Activated naive CD8-positive, alpha-beta T cell treated with anti-CD3 and anti-CD28 coated beads for 36 hours (primary cell): ENCODE measurements around the gene ARMC9. TPM values are rescaled to one million over a fixed set of nuclear protein-coding genes. Genes with fewer than 3 reads are reported as not detected.

ENCODE experiments used
- DNase-seq: peaks from one replicate; pipeline ENCODE4 v3.0.0; 2021
- H3K27ac Mint-ChIP-seq: one replicate; pipeline ENCODE4 v1.8.0; 2022; ENCODE audit warnings: mild to moderate bottlenecking, moderate library complexity, mixed read lengths
- H3K27me3 Mint-ChIP-seq: one replicate; pipeline ENCODE4 v1.8.0; 2022; ENCODE audit warnings: mild to moderate bottlenecking, mixed read lengths
- H3K36me3 Mint-ChIP-seq: one replicate; pipeline ENCODE4 v1.8.0; 2021; ENCODE audit warnings: mild to moderate bottlenecking, mixed read lengths
- H3K4me1 Mint-ChIP-seq: one replicate; pipeline ENCODE4 v1.8.0; 2021; ENCODE audit warnings: mixed read lengths
- H3K4me3 Mint-ChIP-seq: one replicate; pipeline ENCODE4 v1.8.0; 2022; ENCODE audit warnings: mild to moderate bottlenecking, moderate library complexity, mixed read lengths
- H3K9me3 Mint-ChIP-seq: one replicate; pipeline ENCODE4 v1.8.0; 2022; ENCODE audit warnings: mixed read lengths
- total RNA-seq, 2 experiments: library from RNA; stranded (reverse); gene quantifications; one replicate each; pipeline ENCODE4 v1.2.3, GENCODE V29; 2021

Gene ARMC9
- total RNA-seq, 2 experiments from 2014 or later = 3.9 to 5.1 TPM

GRCh38 chr2:231332872-231333500, 134.6 kb downstream of the ARMC9 start:
- H3K4me1 Mint-ChIP-seq = no peaks in the 10 kb centered on the region
- no peak for DNase-seq
- no peak overlapping the region for H3K4me3 Mint-ChIP-seq
- H3K36me3 Mint-ChIP-seq = no peaks in the 10 kb centered on the region
- H3K27ac Mint-ChIP-seq = no peak overlapping the region
- no peaks in the 10 kb centered on the region for H3K27me3 Mint-ChIP-seq
- no peaks in the 10 kb centered on the region for H3K9me3 Mint-ChIP-seq

- Mint-ChIP-seq H3K36me3 (no peaks in the 10 kb centered on the region), H3K9me3 (no peaks in the 10 kb centered on the region), H3K27ac (no peak overlapping the region), H3K4me1 (no peaks in the 10 kb centered on the region), H3K27me3 (no peaks in the 10 kb centered on the region), H3K4me3 (no peak overlapping the region)
- no peak for DNase-seq
These were observed 135.9 kb downstream of the ARMC9 start for GRCh38 chr2:231334179-231334930.

DNA sequence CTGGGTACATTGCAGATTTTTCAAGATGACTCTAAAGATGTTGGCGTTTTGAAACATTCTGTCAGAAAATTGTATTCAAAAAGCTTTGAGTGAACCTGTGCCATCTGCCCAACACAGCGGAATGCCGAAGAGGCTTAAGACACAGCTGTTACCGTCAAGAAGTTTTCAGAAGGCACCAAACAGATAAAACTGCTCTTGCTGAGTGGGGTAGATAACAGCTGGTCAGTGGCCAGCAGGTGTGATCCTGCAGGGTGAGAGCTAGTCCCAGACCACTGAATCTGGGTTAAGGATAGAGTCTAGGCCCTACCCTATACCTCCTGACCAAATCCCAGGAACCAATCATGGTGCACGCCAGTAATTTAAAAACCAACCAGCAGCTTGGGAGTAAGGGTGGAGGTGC, 136.6 kb downstream of the ARMC9 start:
- H3K4me3 Mint-ChIP-seq = no peak overlapping the region
- DNase-seq = no peak
- no peaks in the 10 kb centered on the region for H3K36me3 Mint-ChIP-seq
- no peaks in the 10 kb centered on the region for H3K9me3 Mint-ChIP-seq
- no peaks in the 10 kb centered on the region for H3K27me3 Mint-ChIP-seq
- H3K27ac Mint-ChIP-seq = no peak overlapping the region
- no peaks in the 10 kb centered on the region for H3K4me1 Mint-ChIP-seq

DNA sequence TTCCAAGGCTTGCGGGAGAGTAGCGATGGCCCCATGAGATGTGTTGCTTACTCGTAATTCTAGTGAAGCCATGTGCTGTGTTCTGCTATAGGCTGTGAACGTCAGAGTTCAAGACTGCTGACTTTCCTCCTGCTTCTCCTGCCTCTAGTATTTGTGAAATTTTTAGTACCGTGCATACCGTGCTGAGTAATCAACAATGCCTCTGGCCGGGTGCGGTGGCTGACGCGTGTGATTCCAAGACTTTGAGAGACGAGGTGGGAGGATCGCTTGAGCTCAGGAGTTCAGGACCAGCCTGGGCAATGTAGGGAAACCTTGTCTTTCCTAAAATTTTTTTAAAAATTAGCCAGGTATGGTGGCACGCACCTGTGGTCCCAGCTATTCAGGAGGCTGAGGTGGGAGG, 137.2 kb downstream of the ARMC9 start:
- no peaks in the 10 kb centered on the region for H3K9me3 Mint-ChIP-seq
- no peak overlapping the region for H3K4me3 Mint-ChIP-seq
- H3K27ac Mint-ChIP-seq = no peak overlapping the region
- H3K27me3 Mint-ChIP-seq = no peaks in the 10 kb centered on the region
- no peak for DNase-seq
- no peaks in the 10 kb centered on the region for H3K4me1 Mint-ChIP-seq
- H3K36me3 Mint-ChIP-seq = no peaks in the 10 kb centered on the region

- Mint-ChIP-seq H3K4me3 (no peak overlapping the region), H3K9me3 (no peaks in the 10 kb centered on the region), H3K27ac (no peak overlapping the region), H3K27me3 (no peaks in the 10 kb centered on the region), H3K4me1 (no peaks in the 10 kb centered on the region), H3K36me3 (no peaks in the 10 kb centered on the region)
- no peak for DNase-seq
These were observed 137.8 kb downstream of the ARMC9 start for GRCh38 chr2:231336236-231336635.

DNA sequence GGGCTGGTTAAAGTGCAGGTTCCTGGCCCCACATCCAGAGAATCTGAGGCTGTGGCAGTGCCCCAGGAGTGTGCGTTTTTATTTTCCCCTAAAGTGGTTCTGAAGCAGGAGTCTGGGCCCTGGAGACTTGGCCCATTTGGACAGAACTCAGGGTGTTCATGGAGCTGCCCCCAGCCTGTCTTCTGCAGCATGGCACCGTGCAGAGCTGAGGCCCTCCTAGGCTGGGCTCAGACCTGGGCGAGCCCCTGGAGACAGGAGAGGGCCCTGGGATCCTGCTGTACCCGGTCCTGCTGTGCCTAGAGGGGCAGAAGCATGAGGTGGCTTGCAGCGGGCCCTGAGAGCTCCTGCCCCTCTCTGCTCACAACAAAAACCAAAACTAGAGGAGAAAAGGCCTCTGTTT, 138.3 kb downstream of the ARMC9 start:
- DNase-seq = no peak
- Mint-ChIP-seq H3K4me3 (no peak overlapping the region), H3K4me1 (no peaks in the 10 kb centered on the region), H3K27ac (no peak overlapping the region), H3K27me3 (no peaks in the 10 kb centered on the region), H3K9me3 (no peaks in the 10 kb centered on the region), H3K36me3 (no peaks in the 10 kb centered on the region)

- Mint-ChIP-seq H3K27me3 (no peaks in the 10 kb centered on the region), H3K4me3 (no peak overlapping the region), H3K27ac (no peak overlapping the region), H3K4me1 (no peaks in the 10 kb centered on the region), H3K36me3 (no peaks in the 10 kb centered on the region), H3K9me3 (no peaks in the 10 kb centered on the region)
- DNase-seq = no peak
These were observed 139.7 kb downstream of the ARMC9 start for GRCh38 chr2:231337807-231338759.

DNA sequence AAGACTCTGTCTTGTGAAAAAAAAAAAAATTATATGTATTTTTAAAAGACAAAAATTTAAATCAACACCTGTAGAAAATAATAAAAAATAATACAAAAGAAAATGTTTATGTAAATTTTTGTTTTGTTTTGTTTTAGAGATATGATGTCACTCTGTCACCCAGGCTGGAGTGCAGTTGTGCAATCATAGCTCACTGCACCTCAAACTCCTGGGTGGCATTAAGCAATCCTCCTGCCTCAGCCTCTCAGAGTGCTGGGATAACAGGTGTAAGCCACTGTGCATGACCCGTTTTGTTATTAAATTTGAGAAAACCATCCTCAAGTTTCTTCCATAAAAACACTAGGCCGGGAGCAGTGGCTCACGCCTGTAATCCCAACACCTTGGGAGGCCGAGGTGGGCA, 140.9 kb downstream of the ARMC9 start:
- H3K36me3 Mint-ChIP-seq = no peaks in the 10 kb centered on the region
- no peak overlapping the region for H3K27ac Mint-ChIP-seq
- no peaks in the 10 kb centered on the region for H3K9me3 Mint-ChIP-seq
- no peaks in the 10 kb centered on the region for H3K4me1 Mint-ChIP-seq
- no peak for DNase-seq
- no peak overlapping the region for H3K4me3 Mint-ChIP-seq
- no peaks in the 10 kb centered on the region for H3K27me3 Mint-ChIP-seq

DNA sequence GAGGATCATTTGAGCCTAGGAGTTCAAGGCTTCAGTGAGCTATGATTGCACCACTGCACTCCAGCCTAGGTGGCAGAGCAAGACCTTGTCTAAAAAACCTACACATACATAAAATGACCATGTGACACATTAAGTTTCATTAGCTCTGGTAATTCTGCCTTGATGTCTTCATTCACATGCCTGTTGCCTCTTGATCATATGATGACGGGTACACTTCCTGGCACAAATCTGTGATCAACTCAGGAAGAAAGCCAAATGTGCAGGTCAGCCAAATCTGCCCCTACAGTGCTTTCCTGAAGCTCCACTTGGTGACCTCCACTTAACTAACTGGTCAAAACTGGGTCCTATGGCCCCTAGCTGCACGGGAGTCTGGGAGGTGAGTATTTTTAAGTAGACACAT, 142.7 kb downstream of the ARMC9 start:
- H3K27me3 Mint-ChIP-seq = no peaks in the 10 kb centered on the region
- no peak overlapping the region for H3K27ac Mint-ChIP-seq
- H3K9me3 Mint-ChIP-seq = no peaks in the 10 kb centered on the region
- H3K4me1 Mint-ChIP-seq = no peaks in the 10 kb centered on the region
- H3K36me3 Mint-ChIP-seq = no peaks in the 10 kb centered on the region
- no peak overlapping the region for H3K4me3 Mint-ChIP-seq
- DNase-seq = no peak

DNA sequence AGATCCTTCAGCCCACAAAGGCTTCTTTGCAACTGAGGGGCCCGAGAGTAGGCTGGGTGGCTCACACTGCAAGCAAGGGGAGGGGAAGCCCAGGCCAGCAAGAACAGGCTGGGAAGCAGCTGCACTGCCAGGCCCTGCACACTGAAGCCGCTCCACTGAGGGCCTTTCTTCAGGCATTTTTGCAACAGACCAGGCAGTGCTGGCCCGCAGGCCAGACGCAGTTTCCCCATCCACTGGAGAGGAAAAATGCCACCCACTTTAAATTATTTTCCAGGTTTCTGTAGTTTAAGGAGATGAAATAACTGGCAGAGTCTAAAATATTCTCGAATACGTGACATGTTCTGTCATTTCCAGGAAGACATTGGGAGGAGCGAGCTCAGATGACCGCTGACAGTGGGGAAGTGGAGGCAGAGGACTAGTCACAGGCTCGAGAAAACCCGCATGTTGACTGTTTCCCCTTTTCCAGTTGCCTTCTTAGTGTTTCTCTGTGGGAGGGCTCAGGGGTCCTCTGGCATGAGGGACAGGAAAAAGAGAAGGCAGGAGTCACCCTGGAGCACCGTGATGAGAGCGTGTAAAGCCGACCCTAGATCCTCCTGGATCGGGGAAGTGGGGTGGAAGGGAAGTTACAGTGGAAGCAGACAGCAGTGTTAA, 143.8 kb downstream of the ARMC9 start:
- H3K27me3 Mint-ChIP-seq = no peaks in the 10 kb centered on the region
- H3K36me3 Mint-ChIP-seq = no peaks in the 10 kb centered on the region
- no peak overlapping the region for H3K27ac Mint-ChIP-seq
- DNase-seq = no peak
- H3K4me1 Mint-ChIP-seq = no peaks in the 10 kb centered on the region
- H3K4me3 Mint-ChIP-seq = no peak overlapping the region
- no peaks in the 10 kb centered on the region for H3K9me3 Mint-ChIP-seq

GRCh38 chr2:231343006-231343710, 144.7 kb downstream of the ARMC9 start:
- no peaks in the 10 kb centered on the region for H3K27me3 Mint-ChIP-seq
- H3K36me3 Mint-ChIP-seq = no peaks in the 10 kb centered on the region
- no peaks in the 10 kb centered on the region for H3K9me3 Mint-ChIP-seq
- no peak overlapping the region for H3K4me3 Mint-ChIP-seq
- H3K27ac Mint-ChIP-seq = no peak overlapping the region
- H3K4me1 Mint-ChIP-seq = no peaks in the 10 kb centered on the region
- no peak for DNase-seq

GRCh38 chr2:231343988-231344387, 145.6 kb downstream of the ARMC9 start:
- Mint-ChIP-seq H3K36me3 (no peaks in the 10 kb centered on the region), H3K27ac (no peak overlapping the region), H3K4me1 (no peaks in the 10 kb centered on the region), H3K9me3 (no peaks in the 10 kb centered on the region), H3K27me3 (no peaks in the 10 kb centered on the region), H3K4me3 (no peak overlapping the region)
- DNase-seq = no peak

- no peaks in the 10 kb centered on the region for H3K36me3 Mint-ChIP-seq
- H3K9me3 Mint-ChIP-seq = no peaks in the 10 kb centered on the region
- no peak overlapping the region for H3K27ac Mint-ChIP-seq
- DNase-seq = no peak
- no peaks in the 10 kb centered on the region for H3K4me1 Mint-ChIP-seq
- no peak overlapping the region for H3K4me3 Mint-ChIP-seq
- H3K27me3 Mint-ChIP-seq = no peaks in the 10 kb centered on the region
These were observed 146.4 kb downstream of the ARMC9 start for GRCh38 chr2:231344851-231345250.

DNA sequence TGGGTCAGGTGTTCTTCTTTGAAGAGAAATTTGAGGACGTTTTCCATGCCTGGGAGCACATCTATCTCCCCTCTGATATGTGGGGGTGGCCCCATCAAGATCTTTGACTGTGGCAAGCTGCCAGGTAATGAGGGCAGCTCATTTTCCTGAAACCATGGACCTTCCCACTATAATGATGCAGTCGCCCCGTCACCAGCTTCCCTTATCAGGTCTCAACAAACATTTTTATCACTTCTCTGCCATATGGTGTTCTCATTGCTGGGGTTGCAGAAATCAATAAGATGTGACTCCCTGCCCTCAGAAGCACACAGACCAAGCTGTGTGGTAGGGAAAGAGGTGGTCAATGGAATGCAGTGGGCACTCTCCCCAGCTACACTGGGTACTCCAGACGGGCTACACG, 148.7 kb downstream of the ARMC9 start:
- Mint-ChIP-seq H3K27me3 (no peaks in the 10 kb centered on the region), H3K27ac (no peak overlapping the region), H3K36me3 (no peaks in the 10 kb centered on the region), H3K4me1 (no peaks in the 10 kb centered on the region), H3K4me3 (no peak overlapping the region), H3K9me3 (no peaks in the 10 kb centered on the region)
- no peak for DNase-seq
